Measurements from ENCODE around the gene VAMP4. TPM values are rescaled to one million over a fixed set of nuclear protein-coding genes. Genes with fewer than 3 reads are reported as not detected.
A peak's percentile ranks its signal among the peaks of the same experiment; 100 is the strongest.

Gene VAMP4
- total RNA-seq, 3 donors from 2014 or later: 9.3 to 15.0 (median 11.1) TPM

DNA sequence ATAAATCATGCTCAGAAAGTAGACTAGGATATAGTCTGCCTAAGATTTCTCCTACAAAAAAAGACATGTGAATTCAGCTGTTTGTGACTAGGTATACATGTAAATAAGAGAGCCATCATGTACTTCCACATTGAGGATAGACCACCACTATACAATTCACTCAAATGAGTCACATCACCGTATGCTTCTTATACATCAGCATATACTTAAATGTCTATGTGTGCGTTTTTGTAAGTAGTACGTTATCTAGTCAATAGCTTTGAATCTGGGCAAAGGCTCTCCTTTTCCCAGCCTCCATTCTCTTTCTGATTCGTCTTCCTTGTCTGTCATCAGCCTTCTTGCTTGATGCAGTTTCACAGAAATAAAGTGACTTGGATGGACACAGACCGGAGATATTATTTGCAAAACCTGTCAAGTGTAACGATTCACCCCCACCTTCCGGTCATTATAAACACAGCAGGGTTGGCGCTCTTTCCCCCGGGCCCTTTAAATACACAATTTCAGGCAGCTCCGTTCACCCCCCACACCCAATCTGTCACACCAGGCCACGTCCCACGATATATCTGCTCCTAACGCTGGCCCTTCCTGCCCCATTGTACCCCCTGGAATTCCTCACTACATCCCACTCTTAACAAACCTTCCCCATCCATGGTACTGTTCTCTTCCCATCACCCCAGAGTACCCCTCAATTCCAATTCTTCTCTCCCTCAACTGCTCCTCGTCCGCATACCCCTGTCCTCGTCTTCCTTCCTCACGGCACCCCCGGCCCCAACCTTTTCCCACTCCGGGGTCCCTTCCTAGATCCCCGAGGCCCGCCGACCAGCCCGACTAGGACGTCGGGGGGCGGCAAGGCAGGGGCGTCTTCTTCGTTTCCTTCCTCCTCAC is 636 bp downstream of the VAMP4 start:
- H3K4me1 ChIP-seq (ENCODE audit: low read depth): peaks cover 6% of the 10 kb centered on the region
- no peaks in the 10 kb centered on the region for H3K9me3 ChIP-seq
- H3K4me3 ChIP-seq: peak overlapping the region; percentile 73
- ATAC-seq: peak; percentile 50
- peak in 2 of 3 donors; percentile 48 to 57 for DNase-seq
- H3K36me3 ChIP-seq (ENCODE audit: low read depth): no peaks in the 10 kb centered on the region
- TF ChIP-seq, protein P1, sequence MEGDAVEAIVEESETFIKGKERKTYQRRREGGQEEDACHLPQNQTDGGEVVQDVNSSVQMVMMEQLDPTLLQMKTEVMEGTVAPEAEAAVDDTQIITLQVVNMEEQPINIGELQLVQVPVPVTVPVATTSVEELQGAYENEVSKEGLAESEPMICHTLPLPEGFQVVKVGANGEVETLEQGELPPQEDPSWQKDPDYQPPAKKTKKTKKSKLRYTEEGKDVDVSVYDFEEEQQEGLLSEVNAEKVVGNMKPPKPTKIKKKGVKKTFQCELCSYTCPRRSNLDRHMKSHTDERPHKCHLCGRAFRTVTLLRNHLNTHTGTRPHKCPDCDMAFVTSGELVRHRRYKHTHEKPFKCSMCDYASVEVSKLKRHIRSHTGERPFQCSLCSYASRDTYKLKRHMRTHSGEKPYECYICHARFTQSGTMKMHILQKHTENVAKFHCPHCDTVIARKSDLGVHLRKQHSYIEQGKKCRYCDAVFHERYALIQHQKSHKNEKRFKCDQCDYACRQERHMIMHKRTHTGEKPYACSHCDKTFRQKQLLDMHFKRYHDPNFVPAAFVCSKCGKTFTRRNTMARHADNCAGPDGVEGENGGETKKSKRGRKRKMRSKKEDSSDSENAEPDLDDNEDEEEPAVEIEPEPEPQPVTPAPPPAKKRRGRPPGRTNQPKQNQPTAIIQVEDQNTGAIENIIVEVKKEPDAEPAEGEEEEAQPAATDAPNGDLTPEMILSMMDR (IDR thresholded peaks at IDR 0.05): no peak
- intact Hi-C loops (cut with DNase I, micrococcal nuclease): loop anchor here in 1 of 2 donors (5.0 kb wide), 1 partner anchor 41 kb away; the partner anchor contains the start of gene METTL13

DNA sequence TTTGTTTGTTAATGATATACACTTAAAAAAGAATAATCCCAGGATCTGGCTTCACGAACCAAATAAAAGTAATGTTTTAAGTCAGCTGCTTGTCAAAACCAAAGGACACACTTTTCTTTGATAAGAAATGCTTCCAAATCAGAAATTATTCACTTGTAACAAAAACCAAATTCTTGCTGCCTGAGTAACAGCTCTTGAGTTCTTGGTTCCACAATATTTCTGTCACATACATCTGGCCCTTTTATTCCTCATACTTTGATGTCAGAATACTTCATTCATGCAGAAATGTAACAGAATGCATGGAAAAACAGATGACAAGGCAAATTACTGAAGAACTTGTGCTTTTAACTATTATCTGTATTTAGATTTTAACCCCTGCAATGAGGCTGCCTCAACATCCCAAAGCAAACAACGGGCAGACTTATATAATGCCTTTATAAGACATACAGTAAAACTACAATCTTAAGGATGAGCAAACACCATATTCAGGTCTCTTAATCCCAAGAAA is 1.5 kb downstream of the VAMP4 start:
- ATAC-seq: no peak
- Histone ChIP-seq H3K9me3 (no peaks in the 10 kb centered on the region), H3K4me1 (ENCODE audit: low read depth) (peaks cover 6% of the 10 kb centered on the region), H3K4me3 (no peak overlapping the region), H3K36me3 (ENCODE audit: low read depth) (no peaks in the 10 kb centered on the region)
- TF ChIP-seq, protein P1 (IDR thresholded peaks at IDR 0.05): no peak
- no peak for DNase-seq
- intact Hi-C loops (cut with DNase I, micrococcal nuclease): loop anchor here in 1 of 2 donors (5.0 kb wide), 1 partner anchor 42 kb away; the partner anchor contains the start of gene METTL13

DNA sequence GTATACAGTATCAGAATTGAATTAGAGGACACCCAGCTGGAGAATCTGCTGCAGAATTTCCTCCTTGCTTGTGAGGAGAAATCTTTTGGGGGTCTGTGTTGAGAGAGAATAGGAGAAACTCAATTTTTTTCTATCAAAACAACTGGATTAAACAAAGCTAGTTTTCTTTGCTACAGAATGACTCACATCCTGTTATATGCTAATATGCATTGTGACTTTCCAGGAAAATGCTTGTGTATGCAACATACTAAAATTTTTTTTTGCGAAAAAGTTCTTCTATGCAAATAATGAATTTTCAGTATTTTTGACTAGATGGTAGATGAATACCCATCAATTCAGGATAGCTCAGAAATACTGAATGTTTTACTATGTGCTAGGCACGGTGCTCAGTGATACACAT is 2.2 kb downstream of the VAMP4 start:
- no peak for DNase-seq
- no peak for ATAC-seq
- intact Hi-C loops (cut with DNase I, micrococcal nuclease): loop anchor here in 1 of 2 donors (5.0 kb wide), 1 partner anchor 43 kb away; the partner anchor contains the start of gene METTL13

DNA sequence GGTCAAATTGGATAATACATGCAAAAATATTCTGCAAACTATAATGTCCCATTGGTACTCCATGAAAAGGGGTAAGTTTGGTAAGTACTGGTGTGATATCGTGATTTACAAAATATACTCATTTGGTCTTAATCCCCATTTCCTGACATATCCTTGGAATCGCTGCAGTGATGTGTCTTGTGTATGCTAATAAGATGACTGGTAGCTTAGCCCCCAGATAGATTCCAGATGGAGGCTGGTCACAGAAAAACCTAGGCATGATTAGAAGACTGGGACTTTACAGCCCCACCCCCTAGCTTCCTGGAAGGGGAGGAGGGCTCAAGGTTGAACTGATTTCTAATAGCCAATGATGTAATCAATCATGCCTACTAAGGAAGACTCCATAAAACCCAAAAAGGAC is 3.0 kb downstream of the VAMP4 start:
- no peaks in the 10 kb centered on the region for H3K9me3 ChIP-seq
- no peak overlapping the region for H3K4me3 ChIP-seq
- intact Hi-C loops (cut with DNase I, micrococcal nuclease): no loop called here
- ATAC-seq (no peak), DNase-seq (no peak)
- TF ChIP-seq, protein P1 (IDR thresholded peaks at IDR 0.05): no peak
- peaks cover 6% of the 10 kb centered on the region for H3K4me1 ChIP-seq (ENCODE audit: low read depth)
- H3K36me3 ChIP-seq (ENCODE audit: low read depth): no peaks in the 10 kb centered on the region

More for the DNA sequence above, 2.2 kb downstream of the VAMP4 start:
- Histone ChIP-seq H3K9me3 (no peaks in the 10 kb centered on the region), H3K36me3 (ENCODE audit: low read depth) (no peaks in the 10 kb centered on the region), H3K4me3 (no peak overlapping the region), H3K4me1 (ENCODE audit: low read depth) (peaks cover 6% of the 10 kb centered on the region)
- TF ChIP-seq, protein P1 (IDR thresholded peaks at IDR 0.05): no peak

DNA sequence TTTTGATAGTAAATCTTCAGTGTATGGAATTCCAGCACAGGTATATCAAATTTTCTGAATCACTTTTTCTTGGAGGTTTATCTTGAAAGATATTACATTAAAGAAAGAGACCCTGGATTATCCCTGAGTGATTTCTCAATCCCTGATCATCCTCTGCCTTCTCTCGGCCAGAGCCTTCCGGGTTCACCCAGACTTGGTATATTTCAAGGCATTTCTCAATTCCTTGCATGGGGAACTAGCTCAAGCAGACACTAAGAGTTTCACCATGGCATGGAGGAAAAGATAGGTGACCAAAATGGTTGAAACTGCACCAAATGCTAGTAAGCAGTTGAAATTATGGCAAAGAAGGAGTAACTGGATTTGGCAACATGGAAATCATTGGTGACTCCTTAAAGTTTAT is 5.7 kb downstream of the VAMP4 start:
- no peak for DNase-seq
- TF ChIP-seq, protein P1 (IDR thresholded peaks at IDR 0.05): no peak
- no peaks in the 10 kb centered on the region for H3K36me3 ChIP-seq (ENCODE audit: low read depth)
- peaks cover 6% of the 10 kb centered on the region for H3K4me1 ChIP-seq (ENCODE audit: low read depth)
- H3K9me3 ChIP-seq: no peaks in the 10 kb centered on the region
- H3K4me3 ChIP-seq: no peak overlapping the region
- intact Hi-C loops (cut with DNase I, micrococcal nuclease): no loop called here
- ATAC-seq: no peak

Measured in mucosa of descending colon (tissue), 3 donors.